Astrocyte of the spinal cord (primary cell): ENCODE results near the gene TGFBR3L.

ENCODE experiments used
- DNase-seq: peaks from one replicate; pipeline ENCODE4 v3.0.0; 2011; ENCODE audit warnings: low read depth, low spot score
- H3K4me3 ChIP-seq: 2 replicates; pipeline ENCODE4 v1.5.1; 2011; ENCODE audit warnings: low read depth, mild to moderate bottlenecking, low read length, moderate library complexity
- in situ Hi-C: cut with HindIII; loops from 2 replicates; pipeline ENCODE4 v1.10.0; 2017; ENCODE audit warnings: low sequenced_read_pairs
- TF ChIP-seq, protein P1 (sequence below): IDR thresholded peaks from 2 replicates; pipeline ENCODE4 v1.5.1; 2012; ENCODE audit warnings: low read depth, mild to moderate bottlenecking, low read length, inconsistent platforms

Gene TGFBR3L

DNA sequence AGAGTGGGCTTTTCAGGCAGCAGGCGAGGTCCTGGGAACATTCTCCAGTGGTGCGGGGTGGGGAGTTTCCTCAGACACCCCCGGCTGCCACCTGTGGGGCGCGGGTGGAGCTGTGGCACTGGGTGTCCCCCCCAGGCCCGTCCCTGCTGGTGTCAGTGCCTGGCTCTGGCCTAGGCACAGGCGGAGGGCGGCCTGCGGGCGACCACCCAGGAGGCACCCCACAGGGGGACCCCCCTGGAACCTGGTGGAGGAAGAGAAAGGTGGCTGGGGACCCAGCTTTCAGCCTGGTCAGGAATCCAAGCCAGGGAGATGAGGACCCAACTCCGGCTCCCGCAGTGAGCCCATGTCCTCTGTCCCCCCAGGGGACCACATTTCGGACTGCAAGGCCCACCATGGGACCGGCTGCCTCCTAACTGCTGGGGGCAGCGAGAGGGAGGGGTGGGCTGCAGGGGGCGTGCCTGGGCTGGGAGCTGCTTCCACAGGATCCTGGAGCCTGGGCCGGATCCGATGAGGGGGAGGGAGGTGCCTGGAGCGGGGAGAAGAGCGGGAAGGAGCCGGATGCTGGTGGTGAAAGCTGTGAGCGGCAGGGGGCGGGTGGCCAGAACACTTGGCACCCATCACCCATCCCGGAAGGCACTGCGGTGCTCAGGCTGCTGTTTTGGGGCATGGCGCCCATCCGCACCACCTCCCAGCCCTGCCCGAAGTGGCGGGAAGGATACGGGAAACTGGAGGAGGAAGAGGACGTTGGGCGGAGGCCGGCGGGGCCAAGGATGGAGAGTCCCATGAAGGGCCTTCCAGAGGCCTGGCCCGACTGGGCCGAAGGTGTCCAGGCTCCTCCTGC, 16.8 kb downstream of the TGFBR3L start:
- TF ChIP-seq, protein P1, sequence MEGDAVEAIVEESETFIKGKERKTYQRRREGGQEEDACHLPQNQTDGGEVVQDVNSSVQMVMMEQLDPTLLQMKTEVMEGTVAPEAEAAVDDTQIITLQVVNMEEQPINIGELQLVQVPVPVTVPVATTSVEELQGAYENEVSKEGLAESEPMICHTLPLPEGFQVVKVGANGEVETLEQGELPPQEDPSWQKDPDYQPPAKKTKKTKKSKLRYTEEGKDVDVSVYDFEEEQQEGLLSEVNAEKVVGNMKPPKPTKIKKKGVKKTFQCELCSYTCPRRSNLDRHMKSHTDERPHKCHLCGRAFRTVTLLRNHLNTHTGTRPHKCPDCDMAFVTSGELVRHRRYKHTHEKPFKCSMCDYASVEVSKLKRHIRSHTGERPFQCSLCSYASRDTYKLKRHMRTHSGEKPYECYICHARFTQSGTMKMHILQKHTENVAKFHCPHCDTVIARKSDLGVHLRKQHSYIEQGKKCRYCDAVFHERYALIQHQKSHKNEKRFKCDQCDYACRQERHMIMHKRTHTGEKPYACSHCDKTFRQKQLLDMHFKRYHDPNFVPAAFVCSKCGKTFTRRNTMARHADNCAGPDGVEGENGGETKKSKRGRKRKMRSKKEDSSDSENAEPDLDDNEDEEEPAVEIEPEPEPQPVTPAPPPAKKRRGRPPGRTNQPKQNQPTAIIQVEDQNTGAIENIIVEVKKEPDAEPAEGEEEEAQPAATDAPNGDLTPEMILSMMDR = no peak
- DNase-seq = no peak
- in situ Hi-C loops = no loop called here
- H3K4me3 ChIP-seq = no peak overlapping the region

GRCh38 chr19:7932276-7932929, 17.8 kb downstream of the TGFBR3L start:
- no peak overlapping the region for H3K4me3 ChIP-seq
- in situ Hi-C loops = no loop called here
- TF ChIP-seq, protein P1 = no peak
- no peak for DNase-seq

DNA sequence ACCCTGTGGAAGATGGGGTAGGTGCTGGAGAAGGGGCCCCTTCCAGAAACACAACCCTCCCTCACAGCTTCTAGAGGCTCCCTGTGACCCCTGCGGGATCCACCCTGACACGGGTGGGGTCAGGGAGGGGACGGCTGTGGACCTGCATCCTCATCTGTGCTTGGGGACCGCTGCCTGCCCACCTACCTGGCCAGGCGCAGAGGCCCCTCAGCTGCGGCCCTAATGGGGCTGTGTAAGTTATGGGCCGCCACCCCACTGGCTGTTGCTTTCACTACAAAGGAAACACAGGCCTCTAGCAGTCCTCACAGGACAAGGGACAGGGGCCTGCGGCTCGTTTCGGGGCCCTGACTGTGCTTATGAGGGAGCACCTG, 18.3 kb downstream of the TGFBR3L start:
- in situ Hi-C loops = no loop called here
- no peak for DNase-seq
- TF ChIP-seq, protein P1 = no peak
- H3K4me3 ChIP-seq = no peak overlapping the region

DNA sequence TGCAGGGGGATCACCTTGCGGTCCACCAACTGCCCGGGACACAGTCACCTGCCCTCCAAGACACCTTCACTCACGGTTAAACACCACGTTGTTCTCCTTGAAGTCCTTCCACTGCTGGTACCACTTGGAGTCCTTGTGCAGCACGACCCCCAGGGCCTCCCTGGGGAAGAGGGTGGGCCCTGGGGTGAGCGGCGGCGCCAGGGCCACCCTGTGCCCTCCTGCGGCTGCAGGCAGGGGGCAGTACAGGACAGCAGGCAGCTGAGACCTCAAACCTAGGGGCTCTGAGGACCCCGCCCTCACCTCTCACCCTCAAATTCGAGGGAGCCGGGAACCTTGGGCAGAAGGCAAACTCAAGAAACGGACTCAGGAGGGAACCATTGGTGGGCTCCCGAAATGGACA, 18.8 kb downstream of the TGFBR3L start:
- no peak overlapping the region for H3K4me3 ChIP-seq
- DNase-seq = no peak
- in situ Hi-C loops = no loop called here
- TF ChIP-seq, protein P1 = peak; percentile 38

DNA sequence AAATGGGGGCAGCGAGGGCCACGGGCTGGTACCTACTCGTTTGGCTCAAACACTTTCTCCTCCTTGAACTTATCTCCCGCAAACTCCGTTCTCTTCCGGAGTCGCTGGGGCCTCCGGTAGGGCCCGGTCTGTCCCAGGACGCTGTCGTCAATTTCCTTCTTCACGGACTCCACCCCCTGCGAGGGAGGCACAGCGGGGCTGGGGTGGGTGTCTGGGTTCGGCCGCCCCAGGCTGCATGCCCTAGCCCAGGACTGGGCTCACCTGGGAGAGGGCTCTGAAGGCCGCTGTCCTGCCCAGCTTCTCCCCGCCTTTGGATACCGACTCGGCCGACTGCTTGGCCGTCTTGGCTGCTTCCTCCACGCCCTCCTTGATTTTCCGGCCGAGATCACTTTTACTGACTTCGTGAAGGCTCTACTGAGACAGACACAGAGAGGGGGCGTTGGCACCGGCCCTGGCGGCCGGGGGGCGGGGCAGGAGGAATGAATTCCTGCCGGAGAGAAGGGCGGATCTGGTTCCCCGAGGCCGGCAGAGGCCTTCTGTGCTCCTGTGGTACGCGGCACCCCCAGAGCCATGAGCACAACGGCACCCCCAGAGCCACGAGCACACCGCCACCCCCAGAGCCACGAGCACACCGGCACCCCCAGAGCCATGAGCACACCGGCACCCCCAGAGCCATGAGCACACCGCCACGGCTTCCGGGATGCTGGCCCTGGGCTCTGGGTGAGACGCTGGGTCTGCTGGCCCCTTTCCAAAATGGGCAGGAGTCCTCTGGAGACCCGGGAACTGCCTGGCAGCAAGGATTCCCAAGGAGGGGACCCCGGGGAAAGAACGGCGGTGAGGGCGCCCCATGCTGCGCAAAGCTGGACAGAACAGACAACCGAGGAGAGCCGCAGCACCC, 19.4 kb downstream of the TGFBR3L start:
- DNase-seq = no peak
- TF ChIP-seq, protein P1 = no peak
- no peak overlapping the region for H3K4me3 ChIP-seq
- in situ Hi-C loops = no loop called here

- no peak overlapping the region for H3K4me3 ChIP-seq
- in situ Hi-C loops = no loop called here
- DNase-seq = no peak
- TF ChIP-seq, protein P1 = no peak
Measured at GRCh38 chr19:7934766-7935165, 20.1 kb downstream of the TGFBR3L start.
